ENCODE data around the gene CACUL1. TPM values are rescaled to one million over a fixed set of nuclear protein-coding genes. Genes with fewer than 3 reads are reported as not detected.
"Not testable (repeated sequence)": the region's sequence is repeated elsewhere in the genome, so short reads cannot be mapped to it uniquely, and the experiment has no call there.

Gene CACUL1
- total and polyA plus RNA-seq, 10 donors = 4.3 to 56.7 (median 34.9) TPM

GRCh38 chr10:118790058-118790457 is 35.3 kb upstream of the CACUL1 start:
- 78 to 90% (median 87%) methylated on average over 7 of the region's 7 CpGs for WGBS, 5 donors
- intact Hi-C loops (cut with DNase I; ENCODE audit: low total_unique reads) = no loop called here

GRCh38 chr10:118785551-118785950 is 30.8 kb upstream of the CACUL1 start:
- Histone ChIP-seq H3K27ac (no peak overlapping the region), H3K9me3 (no peaks in the 10 kb centered on the region), H3K4me3 (no peak overlapping the region), H3K36me3 (no peaks in the 10 kb centered on the region), H3K4me1 (no peaks in the 10 kb centered on the region), H3K27me3 (replicated peaks in 1 of 7) (peaks cover 0 to 22% (median 0%) of the 10 kb centered on the region in 7 donors)
- intact Hi-C loops (cut with DNase I; ENCODE audit: low total_unique reads) = no loop called here
- 68 to 77% (median 75%) methylated on average over 5 of the region's 5 CpGs for WGBS, 5 donors
- no peak for DNase-seq
- TF ChIP-seq POLR2A (IDR thresholded peaks at IDR 0.05) (no peak), POLR2AphosphoS5 (IDR thresholded peaks at IDR 0.05) (no peak), CTCF (IDR thresholded peaks at IDR 0.05 in 8 of 11, conservative IDR thresholded peaks at IDR 0.05 in 3 of 11) (no peak)

More at GRCh38 chr10:118790058-118790457, 35.3 kb upstream of the CACUL1 start:
- DNase-seq = no peak
- TF ChIP-seq CTCF (IDR thresholded peaks at IDR 0.05 in 8 of 11, conservative IDR thresholded peaks at IDR 0.05 in 3 of 11) = no peak
- no peak for TF ChIP-seq POLR2AphosphoS5 (IDR thresholded peaks at IDR 0.05)
- TF ChIP-seq POLR2A (IDR thresholded peaks at IDR 0.05) = no peak
- Histone ChIP-seq H3K4me1 (no peaks in the 10 kb centered on the region), H3K27me3 (replicated peaks in 1 of 7) (peaks cover 0 to 26% (median 0%) of the 10 kb centered on the region in 7 donors), H3K36me3 (no peaks in the 10 kb centered on the region), H3K27ac (no peak overlapping the region), H3K9me3 (no peaks in the 10 kb centered on the region), H3K4me3 (no peak overlapping the region)

GRCh38 chr10:118783776-118784545 is 29.2 kb upstream of the CACUL1 start:
- Histone ChIP-seq H3K4me1 (no peaks in the 10 kb centered on the region), H3K36me3 (no peaks in the 10 kb centered on the region), H3K4me3 (no peak overlapping the region), H3K27ac (no peak overlapping the region), H3K9me3 (no peaks in the 10 kb centered on the region), H3K27me3 (replicated peaks in 1 of 7) (peaks cover 0 to 29% (median 0%) of the 10 kb centered on the region in 7 donors)
- intact Hi-C loops (cut with DNase I; ENCODE audit: low total_unique reads) = no loop called here
- no peak for DNase-seq
- WGBS, 5 donors = 79 to 87% (median 85%) methylated on average over 23 to 24 of the region's 24 CpGs
- TF ChIP-seq POLR2AphosphoS5 (IDR thresholded peaks at IDR 0.05) (no peak), POLR2A (IDR thresholded peaks at IDR 0.05) (no peak), CTCF (IDR thresholded peaks at IDR 0.05 in 8 of 11, conservative IDR thresholded peaks at IDR 0.05 in 3 of 11) (no peak)

GRCh38 chr10:118782916-118783465 is 28.2 kb upstream of the CACUL1 start:
- peaks cover 0 to 29% (median 0%) of the 10 kb centered on the region in 7 donors for H3K27me3 ChIP-seq (replicated peaks in 1 of 7)
- H3K36me3 ChIP-seq; H3K4me1 ChIP-seq; intact Hi-C loops (cut with DNase I; ENCODE audit: low total_unique reads); H3K9me3 ChIP-seq; H3K4me3 ChIP-seq; DNase-seq; H3K27ac ChIP-seq: not testable (repeated sequence)
- 89 to 98% (median 93%) methylated on average over 19 to 31 of the region's 31 CpGs for WGBS, 5 donors
